ENCODE data around the gene MAPKAPK5.

DNA sequence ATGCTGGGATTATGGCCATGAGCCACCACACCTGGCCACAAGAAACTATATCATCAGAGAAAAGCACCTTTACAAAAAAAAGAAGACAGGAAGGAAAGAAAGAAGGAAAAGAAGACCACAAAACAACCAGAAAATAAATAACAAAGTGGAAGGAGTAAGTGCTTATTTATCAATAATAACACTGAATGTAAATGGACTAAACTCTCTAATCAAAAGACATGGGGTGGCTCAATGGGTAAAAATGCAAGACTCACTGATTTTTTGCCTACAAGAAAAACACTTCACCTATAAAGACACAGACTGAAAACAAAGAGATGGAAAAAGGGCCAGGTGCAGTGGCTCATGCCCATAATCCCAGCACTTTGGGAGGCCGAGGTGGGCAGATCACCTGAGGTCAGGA lies 65.7 kb downstream of the MAPKAPK5 start:
- TF ChIP-seq CTCF (IDR thresholded peaks at IDR 0.05 in 8 of 11, conservative IDR thresholded peaks at IDR 0.05 in 3 of 11), result no peak
- TF ChIP-seq POLR2AphosphoS5 (IDR thresholded peaks at IDR 0.05), result no peak
- TF ChIP-seq POLR2A (IDR thresholded peaks at IDR 0.05), result no peak

Data from spleen (tissue), 7 donors.